Astrocyte (in vitro differentiated cells and primary cell): Measurements from ENCODE around the gene KLK12.
"Not testable (repeated sequence)": the region's sequence is repeated elsewhere in the genome, so short reads cannot be mapped to it uniquely, and the experiment has no call there.

Source experiments
- CTCF ChIP-seq: IDR thresholded peaks from 2 replicates; pipeline ENCODE4 v1.5.1; 2011; ENCODE audit warnings: low read depth, mild to moderate bottlenecking, inconsistent platforms, low read length, moderate library complexity; ENCODE audit not compliant: insufficient read depth
- EZH2 ChIP-seq: IDR thresholded peaks from 2 replicates; pipeline ENCODE4 v1.6.1; 2012; ENCODE audit warnings: mild to moderate bottlenecking, low read length, inconsistent platforms; ENCODE audit not compliant: insufficient read depth

- TF ChIP-seq CTCF, EZH2: not testable (repeated sequence)
Measured at GRCh38 chr19:50984416-50984815, 50.4 kb downstream of the KLK12 start.
